ENCODE data around the gene ADGRL1. TPM values are rescaled to one million over a fixed set of nuclear protein-coding genes. Genes with fewer than 3 reads are reported as not detected.

ADGRL1 gene
- total and polyA plus RNA-seq, 2 donors (not counting 1 experiment from before 2014, with no cell fraction given), result 1.7 to 3.5 TPM

DNA sequence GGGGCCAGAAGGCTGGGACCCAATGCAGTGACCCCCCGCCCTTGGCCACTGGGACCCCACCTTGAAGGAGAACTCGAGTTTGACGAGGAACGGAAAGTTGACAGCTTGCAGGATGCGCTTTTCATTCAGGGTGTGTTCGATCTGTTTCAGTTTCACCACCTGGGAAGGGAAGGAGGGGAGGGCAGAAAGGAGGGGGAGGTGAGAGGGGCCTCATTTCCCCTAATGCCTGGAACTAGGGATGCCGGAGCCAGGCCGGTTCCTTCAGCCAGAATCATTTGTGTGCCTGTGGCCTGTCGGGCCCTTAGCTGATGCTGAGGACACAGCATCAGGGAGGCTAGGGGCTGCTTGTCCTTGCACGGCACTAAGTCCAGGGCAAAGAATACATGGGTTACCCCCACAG is 103.2 kb downstream of the ADGRL1 start:
- no peak overlapping the region for H3K9ac ChIP-seq (ENCODE audit: insufficient read depth, low read length)
- H3K27ac ChIP-seq (ENCODE audit: insufficient read depth, low read length), result no peak overlapping the region
- H3K9me3 ChIP-seq (ENCODE audit: control insufficient read depth, insufficient read depth, low read depth, low read length), result no peaks in the 10 kb centered on the region
- H3K4me2 ChIP-seq (ENCODE audit: extremely low read depth, insufficient read depth, low read length), result no peak overlapping the region
- H3K36me3 ChIP-seq (ENCODE audit: control insufficient read depth, insufficient read depth, low read length), result peaks cover 8% of the 10 kb centered on the region
- no peak overlapping the region for H2AFZ ChIP-seq (ENCODE audit: low read length)
- H4K20me1 ChIP-seq (ENCODE audit: control insufficient read depth, extremely low read depth, insufficient read depth, low read length), result no peaks in the 10 kb centered on the region
- H3K4me1 ChIP-seq (ENCODE audit: control insufficient read depth, extremely low read depth, insufficient read depth, low read length), result no peaks in the 10 kb centered on the region
- TF ChIP-seq, protein P1, sequence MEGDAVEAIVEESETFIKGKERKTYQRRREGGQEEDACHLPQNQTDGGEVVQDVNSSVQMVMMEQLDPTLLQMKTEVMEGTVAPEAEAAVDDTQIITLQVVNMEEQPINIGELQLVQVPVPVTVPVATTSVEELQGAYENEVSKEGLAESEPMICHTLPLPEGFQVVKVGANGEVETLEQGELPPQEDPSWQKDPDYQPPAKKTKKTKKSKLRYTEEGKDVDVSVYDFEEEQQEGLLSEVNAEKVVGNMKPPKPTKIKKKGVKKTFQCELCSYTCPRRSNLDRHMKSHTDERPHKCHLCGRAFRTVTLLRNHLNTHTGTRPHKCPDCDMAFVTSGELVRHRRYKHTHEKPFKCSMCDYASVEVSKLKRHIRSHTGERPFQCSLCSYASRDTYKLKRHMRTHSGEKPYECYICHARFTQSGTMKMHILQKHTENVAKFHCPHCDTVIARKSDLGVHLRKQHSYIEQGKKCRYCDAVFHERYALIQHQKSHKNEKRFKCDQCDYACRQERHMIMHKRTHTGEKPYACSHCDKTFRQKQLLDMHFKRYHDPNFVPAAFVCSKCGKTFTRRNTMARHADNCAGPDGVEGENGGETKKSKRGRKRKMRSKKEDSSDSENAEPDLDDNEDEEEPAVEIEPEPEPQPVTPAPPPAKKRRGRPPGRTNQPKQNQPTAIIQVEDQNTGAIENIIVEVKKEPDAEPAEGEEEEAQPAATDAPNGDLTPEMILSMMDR (conservative IDR thresholded peaks at IDR 0.05 in 1 of 2, IDR thresholded peaks at IDR 0.05 in 1 of 2; ENCODE audit: low read depth in 1 of 2, low read length in 2 of 2), result no peak
- TF ChIP-seq EZH2 (IDR thresholded peaks at IDR 0.05; ENCODE audit: low read length, missing control alignments), result no peak
- DNase-seq (ENCODE audit: low read depth in 2 of 2), result no peak
- no peaks in the 10 kb centered on the region for H3K79me2 ChIP-seq (ENCODE audit: control insufficient read depth, insufficient read depth, low read length)
- no peaks in the 10 kb centered on the region for H3K27me3 ChIP-seq (ENCODE audit: control insufficient read depth, insufficient read depth, low read length)
- H3K4me3 ChIP-seq (replicated peaks in 1 of 4; ENCODE audit: control extremely low read depth in 1 of 4, insufficient read depth in 1 of 4, low read depth in 3 of 4, low read length in 4 of 4), result no peak overlapping the region

DNA sequence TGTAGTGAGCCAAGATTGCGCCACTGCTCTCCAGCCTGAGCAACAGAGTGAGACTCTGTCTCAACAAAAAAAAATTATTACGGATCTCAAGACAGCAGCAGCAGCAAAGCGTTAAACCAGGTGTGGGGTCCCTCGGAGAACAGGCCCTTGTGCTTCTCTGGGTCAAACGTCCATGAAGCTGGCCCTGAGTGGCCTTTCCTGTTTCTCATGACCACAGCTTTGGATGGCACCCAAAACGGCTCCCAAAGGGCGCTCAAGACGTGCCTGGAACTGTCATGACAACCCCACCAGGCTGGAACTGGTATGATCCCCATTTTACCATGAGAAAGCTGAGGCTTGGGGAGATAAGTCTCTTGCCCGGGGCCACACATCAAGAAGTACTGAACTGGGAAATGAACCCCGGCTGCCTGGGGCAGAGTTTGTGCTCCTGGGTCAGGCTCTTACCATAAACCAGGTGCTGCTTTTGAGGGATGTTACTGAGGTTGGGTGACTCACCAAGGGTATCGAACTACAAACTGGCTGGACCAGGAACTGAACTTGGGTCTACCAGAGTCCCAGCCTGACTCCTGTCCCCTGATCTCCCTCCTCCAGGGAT is 103.8 kb downstream of the ADGRL1 start:
- Histone ChIP-seq H3K27me3 (ENCODE audit: control insufficient read depth, insufficient read depth, low read length) (no peaks in the 10 kb centered on the region), H3K79me2 (ENCODE audit: control insufficient read depth, insufficient read depth, low read length) (no peaks in the 10 kb centered on the region), H3K4me2 (ENCODE audit: extremely low read depth, insufficient read depth, low read length) (no peak overlapping the region), H3K4me1 (ENCODE audit: control insufficient read depth, extremely low read depth, insufficient read depth, low read length) (no peaks in the 10 kb centered on the region), H3K36me3 (ENCODE audit: control insufficient read depth, insufficient read depth, low read length) (peaks cover 12% of the 10 kb centered on the region), H3K4me3 (replicated peaks in 1 of 4; ENCODE audit: control extremely low read depth in 1 of 4, insufficient read depth in 1 of 4, low read depth in 3 of 4, low read length in 4 of 4) (no peak overlapping the region), H2AFZ (ENCODE audit: low read length) (no peak overlapping the region), H4K20me1 (ENCODE audit: control insufficient read depth, extremely low read depth, insufficient read depth, low read length) (no peaks in the 10 kb centered on the region), H3K9ac (ENCODE audit: insufficient read depth, low read length) (no peak overlapping the region), H3K27ac (ENCODE audit: insufficient read depth, low read length) (no peak overlapping the region), H3K9me3 (ENCODE audit: control insufficient read depth, insufficient read depth, low read depth, low read length) (no peaks in the 10 kb centered on the region)
- DNase-seq (ENCODE audit: low read depth in 2 of 2), result no peak
- TF ChIP-seq, protein P1 (conservative IDR thresholded peaks at IDR 0.05 in 1 of 2, IDR thresholded peaks at IDR 0.05 in 1 of 2; ENCODE audit: low read depth in 1 of 2, low read length in 2 of 2), result no peak
- no peak for TF ChIP-seq EZH2 (IDR thresholded peaks at IDR 0.05; ENCODE audit: low read length, missing control alignments)

DNA sequence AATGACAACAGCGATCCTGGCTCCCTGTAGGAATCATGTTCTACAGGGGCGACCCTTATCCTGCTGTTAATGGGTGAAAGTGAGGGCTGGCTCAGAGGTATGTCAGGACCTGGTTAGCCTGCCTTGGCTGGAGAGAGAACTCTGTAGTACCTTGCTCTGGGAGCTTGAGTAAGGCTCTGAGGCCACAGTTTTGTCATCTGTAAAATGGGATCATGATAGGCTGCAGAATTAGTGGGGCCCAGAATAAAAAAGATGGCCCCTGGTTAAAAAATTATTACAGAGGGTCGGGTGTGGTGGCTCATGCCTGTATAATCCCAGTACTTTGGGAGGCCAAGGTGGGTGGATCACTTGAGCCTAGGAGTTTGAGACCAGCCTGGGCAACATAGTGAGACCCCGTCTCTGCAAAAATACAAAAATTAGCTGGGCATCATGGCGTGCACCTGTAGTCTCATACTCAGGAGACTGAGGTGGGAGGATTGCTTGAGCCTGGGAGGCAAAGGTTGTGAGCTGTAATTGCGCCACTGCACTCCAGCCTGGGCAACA is 104.9 kb downstream of the ADGRL1 start:
- no peaks in the 10 kb centered on the region for H3K9me3 ChIP-seq (ENCODE audit: control insufficient read depth, insufficient read depth, low read depth, low read length)
- no peak overlapping the region for H3K27ac ChIP-seq (ENCODE audit: insufficient read depth, low read length)
- H3K4me2 ChIP-seq (ENCODE audit: extremely low read depth, insufficient read depth, low read length), result no peak overlapping the region
- H3K36me3 ChIP-seq (ENCODE audit: control insufficient read depth, insufficient read depth, low read length), result peaks cover 17% of the 10 kb centered on the region
- H3K27me3 ChIP-seq (ENCODE audit: control insufficient read depth, insufficient read depth, low read length), result no peaks in the 10 kb centered on the region
- no peak overlapping the region for H3K4me3 ChIP-seq (replicated peaks in 1 of 4; ENCODE audit: control extremely low read depth in 1 of 4, insufficient read depth in 1 of 4, low read depth in 3 of 4, low read length in 4 of 4)
- no peaks in the 10 kb centered on the region for H3K79me2 ChIP-seq (ENCODE audit: control insufficient read depth, insufficient read depth, low read length)
- no peak for TF ChIP-seq EZH2 (IDR thresholded peaks at IDR 0.05; ENCODE audit: low read length, missing control alignments)
- TF ChIP-seq, protein P1 (conservative IDR thresholded peaks at IDR 0.05 in 1 of 2, IDR thresholded peaks at IDR 0.05 in 1 of 2; ENCODE audit: low read depth in 1 of 2, low read length in 2 of 2), result no peak
- H2AFZ ChIP-seq (ENCODE audit: low read length), result no peak overlapping the region
- DNase-seq (ENCODE audit: low read depth in 2 of 2), result no peak
- H4K20me1 ChIP-seq (ENCODE audit: control insufficient read depth, extremely low read depth, insufficient read depth, low read length), result no peaks in the 10 kb centered on the region
- no peaks in the 10 kb centered on the region for H3K4me1 ChIP-seq (ENCODE audit: control insufficient read depth, extremely low read depth, insufficient read depth, low read length)
- H3K9ac ChIP-seq (ENCODE audit: insufficient read depth, low read length), result no peak overlapping the region

Other genes with a start within 250 kb of the ADGRL1 start
- 1.0 and 2.6 TPM in 2 replicates for gene RFX1, start 199.8 kb downstream of the ADGRL1 start, total RNA-seq
- 0.44 and 2.4 TPM in 2 replicates for gene RFX1, start 199.8 kb downstream of the ADGRL1 start, polyA plus RNA-seq
- not detected in 2 replicates for gene RLN3, start 178.0 kb downstream of the ADGRL1 start, total RNA-seq
- not detected in 2 replicates for gene RLN3, start 178.0 kb downstream of the ADGRL1 start, polyA plus RNA-seq
- 2.1 and 2.6 TPM in 2 replicates for gene IL27RA, start 174.4 kb downstream of the ADGRL1 start, total RNA-seq
- 0.84 and 1.2 TPM in 2 replicates for gene IL27RA, start 174.4 kb downstream of the ADGRL1 start, polyA plus RNA-seq
- 0.51 and 1.3 TPM in 2 replicates for gene PALM3, start 144.1 kb downstream of the ADGRL1 start, total RNA-seq
- gene PALM3, start 144.1 kb downstream of the ADGRL1 start, polyA plus RNA-seq, result 0.02 and 0.20 TPM in 2 replicates
- 0.77 and 0.83 TPM in 2 replicates for gene MISP3, start 133.4 kb downstream of the ADGRL1 start, total RNA-seq
- 0.33 and 0.41 TPM in 2 replicates for gene MISP3, start 133.4 kb downstream of the ADGRL1 start, polyA plus RNA-seq
- gene C19orf67, start 120.4 kb downstream of the ADGRL1 start, total RNA-seq, result not detected in 2 replicates
- not detected in 2 replicates for gene C19orf67, start 120.4 kb downstream of the ADGRL1 start, polyA plus RNA-seq
- gene SAMD1, start 115.4 kb downstream of the ADGRL1 start, total RNA-seq, result 19.0 and 24.1 TPM in 2 replicates
- gene SAMD1, start 115.4 kb downstream of the ADGRL1 start, polyA plus RNA-seq, result 7.3 and 14.5 TPM in 2 replicates
- 30.6 and 43.6 TPM in 2 replicates for gene PRKACA, start 88.4 kb downstream of the ADGRL1 start, total RNA-seq
- 67.4 and 104 TPM in 2 replicates for gene PRKACA, start 88.4 kb downstream of the ADGRL1 start, polyA plus RNA-seq
- 0.26 and 2.6 TPM in 2 replicates for gene ASF1B, start 69.6 kb downstream of the ADGRL1 start, total RNA-seq
- 6.5 and 26.2 TPM in 2 replicates for gene ASF1B, start 69.6 kb downstream of the ADGRL1 start, polyA plus RNA-seq
- 17.2 and 40.6 TPM in 2 replicates for gene ADGRE5, start 175.3 kb upstream of the ADGRL1 start, total RNA-seq
- 32.9 and 46.3 TPM in 2 replicates for gene ADGRE5, start 175.3 kb upstream of the ADGRL1 start, polyA plus RNA-seq
- gene DDX39A, start 213.2 kb upstream of the ADGRL1 start, total RNA-seq, result 28.5 and 36.5 TPM in 2 replicates
- 35.9 and 80.5 TPM in 2 replicates for gene DDX39A, start 213.2 kb upstream of the ADGRL1 start, polyA plus RNA-seq
- gene PKN1, start 227.1 kb upstream of the ADGRL1 start, total RNA-seq, result 125 and 141 TPM in 2 replicates
- 43.2 and 45.3 TPM in 2 replicates for gene PKN1, start 227.1 kb upstream of the ADGRL1 start, polyA plus RNA-seq